GM23338 (cell line): ENCODE results near the gene XCL2.

Experiments used
- CREB1 ChIP-seq: fragments of 250-450 bp; sonication (Bioruptor Pico); IDR thresholded peaks from 2 replicates; pipeline ENCODE4 v1.5.0; 2020; ENCODE audit warnings: low read depth, mild to moderate bottlenecking, moderate library complexity
- CTCF ChIP-seq, 2 experiments: fragments of 200-600 bp in 1 of 2; sonication (generic) in 1 of 2; conservative IDR thresholded peaks; 2 replicates each; pipeline versions ENCODE4 v1.5.1 to v1.6.1; 2016 to 2017; ENCODE audit warnings: antibody characterized with exemption in 2 of 2, low read depth in 2 of 2, mild to moderate bottlenecking in 2 of 2, moderate library complexity in 1 of 2
- ETS1 ChIP-seq: IDR thresholded peaks from 2 replicates; pipeline ENCODE4 v1.6.1; 2016; ENCODE audit warnings: antibody characterized with exemption
- EZH2 ChIP-seq: fragments of 200-600 bp; sonication (generic); IDR thresholded peaks from one replicate; pipeline ENCODE4 v1.8.0; 2017; ENCODE audit warnings: antibody characterized with exemption, mild to moderate bottlenecking, low read depth; ENCODE audit not compliant: unreplicated experiment
- EZH2phosphoT487 ChIP-seq: fragments of 200-600 bp; sonication (generic); IDR thresholded peaks from one replicate; pipeline ENCODE4 v1.8.1; 2018; ENCODE audit warnings: antibody characterized with exemption; ENCODE audit not compliant: unreplicated experiment
- JUNB ChIP-seq: IDR thresholded peaks from one replicate; pipeline ENCODE4 v1.6.1; 2016; ENCODE audit warnings: antibody characterized with exemption; ENCODE audit not compliant: unreplicated experiment
- POLR2AphosphoS5 ChIP-seq: IDR thresholded peaks from 2 replicates; pipeline ENCODE4 v1.6.1; 2016; ENCODE audit warnings: antibody characterized with exemption, low read depth
- REST ChIP-seq: IDR thresholded peaks from one replicate; pipeline ENCODE4 v1.6.1; 2018; ENCODE audit warnings: antibody characterized with exemption; ENCODE audit not compliant: unreplicated experiment
- STAT1 ChIP-seq: IDR thresholded peaks from one replicate; pipeline ENCODE4 v1.6.1; 2016; ENCODE audit warnings: antibody characterized with exemption; ENCODE audit not compliant: unreplicated experiment
- ZNF462 ChIP-seq: fragments of 250-450 bp; sonication (Bioruptor Pico); IDR thresholded peaks from 2 replicates; pipeline ENCODE4 v1.5.0; 2020; ENCODE audit warnings: mild to moderate bottlenecking, moderate library complexity

DNA sequence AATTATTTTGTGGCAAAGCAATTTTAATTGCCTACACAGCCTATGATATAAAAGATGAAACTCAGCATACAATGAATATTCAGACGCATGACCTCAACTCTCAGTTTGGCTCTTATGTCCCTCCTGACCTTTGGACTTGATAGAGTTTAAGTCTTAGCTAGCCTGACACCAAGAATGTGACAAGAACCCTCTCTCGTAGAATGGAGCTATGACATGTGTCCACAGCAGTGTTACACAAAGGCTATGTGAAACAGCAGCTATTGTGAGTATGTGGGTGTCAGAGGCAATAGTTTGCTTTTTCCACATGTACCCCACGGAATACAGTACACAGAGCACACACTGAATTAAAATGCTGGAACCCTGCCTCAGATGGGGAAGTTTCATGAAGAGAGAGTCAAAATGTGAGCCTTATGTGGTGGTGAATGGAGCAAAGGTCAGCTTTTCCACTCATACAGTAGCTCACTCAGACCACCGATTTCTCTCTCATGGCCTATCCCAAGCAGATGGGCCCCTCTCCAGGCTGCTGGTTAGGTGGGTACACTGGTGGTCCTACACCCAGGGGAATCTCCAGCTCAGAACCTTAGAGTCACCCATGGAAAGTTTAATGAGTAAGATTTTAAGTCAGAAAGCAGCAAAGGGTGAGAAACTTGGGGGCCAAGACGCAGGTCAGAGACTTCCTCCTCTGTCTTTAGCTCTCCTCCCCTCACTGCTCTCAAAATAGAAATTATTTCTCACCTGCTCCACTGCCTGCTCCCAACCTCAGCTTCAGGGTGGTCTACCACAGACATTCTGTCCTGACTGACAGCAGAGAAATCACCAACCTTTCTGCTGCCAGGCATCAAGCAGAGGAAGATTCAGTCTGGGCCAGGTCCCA, 10.1 kb upstream of the XCL2 start:
- TF ChIP-seq CTCF (conservative IDR thresholded peaks at IDR 0.05; ENCODE audit: low read depth in 2 of 2) (no peak), POLR2AphosphoS5 (no peak), EZH2 (no peak), EZH2phosphoT487 (no peak), STAT1 (no peak), CREB1 (CRISPR knock-in tag) (no peak), JUNB (no peak), REST (no peak), ZNF462 (CRISPR knock-in tag) (no peak), ETS1 (no peak)
